HEK293T (cell line): ENCODE data around the gene CPSF7.

Experiments used
- ARNT ChIP-seq: fragments of 450-650 bp; IDR thresholded peaks from 2 replicates; pipeline ENCODE4 v1.6.1; 2017; ENCODE audit warnings: mild to moderate bottlenecking
- ELF4 ChIP-seq: fragments of 450-650 bp; IDR thresholded peaks from 2 replicates; pipeline ENCODE4 v1.6.1; 2017; ENCODE audit warnings: antibody characterized with exemption
- FOXA1 ChIP-seq: fragments of 450-650 bp; IDR thresholded peaks from 2 replicates; pipeline ENCODE4 v1.6.1; 2016; ENCODE audit warnings: mild to moderate bottlenecking
- FOXM1 ChIP-seq: fragments of 450-650 bp; IDR thresholded peaks from 2 replicates; pipeline ENCODE4 v1.6.1; 2017; ENCODE audit warnings: mild to moderate bottlenecking, borderline replicate concordance
- L3MBTL2 ChIP-seq: fragments of 450-650 bp; conservative IDR thresholded peaks from 2 replicates; pipeline ENCODE4 v1.6.1; 2016; ENCODE audit warnings: mild to moderate bottlenecking
- SP1 ChIP-seq: fragments of 450-650 bp; IDR thresholded peaks from 2 replicates; pipeline ENCODE4 v1.6.1; 2017
- SUZ12 ChIP-seq: fragments of 450-650 bp; IDR thresholded peaks from 2 replicates; pipeline ENCODE4 v1.6.1; 2016; ENCODE audit warnings: mild to moderate bottlenecking

DNA sequence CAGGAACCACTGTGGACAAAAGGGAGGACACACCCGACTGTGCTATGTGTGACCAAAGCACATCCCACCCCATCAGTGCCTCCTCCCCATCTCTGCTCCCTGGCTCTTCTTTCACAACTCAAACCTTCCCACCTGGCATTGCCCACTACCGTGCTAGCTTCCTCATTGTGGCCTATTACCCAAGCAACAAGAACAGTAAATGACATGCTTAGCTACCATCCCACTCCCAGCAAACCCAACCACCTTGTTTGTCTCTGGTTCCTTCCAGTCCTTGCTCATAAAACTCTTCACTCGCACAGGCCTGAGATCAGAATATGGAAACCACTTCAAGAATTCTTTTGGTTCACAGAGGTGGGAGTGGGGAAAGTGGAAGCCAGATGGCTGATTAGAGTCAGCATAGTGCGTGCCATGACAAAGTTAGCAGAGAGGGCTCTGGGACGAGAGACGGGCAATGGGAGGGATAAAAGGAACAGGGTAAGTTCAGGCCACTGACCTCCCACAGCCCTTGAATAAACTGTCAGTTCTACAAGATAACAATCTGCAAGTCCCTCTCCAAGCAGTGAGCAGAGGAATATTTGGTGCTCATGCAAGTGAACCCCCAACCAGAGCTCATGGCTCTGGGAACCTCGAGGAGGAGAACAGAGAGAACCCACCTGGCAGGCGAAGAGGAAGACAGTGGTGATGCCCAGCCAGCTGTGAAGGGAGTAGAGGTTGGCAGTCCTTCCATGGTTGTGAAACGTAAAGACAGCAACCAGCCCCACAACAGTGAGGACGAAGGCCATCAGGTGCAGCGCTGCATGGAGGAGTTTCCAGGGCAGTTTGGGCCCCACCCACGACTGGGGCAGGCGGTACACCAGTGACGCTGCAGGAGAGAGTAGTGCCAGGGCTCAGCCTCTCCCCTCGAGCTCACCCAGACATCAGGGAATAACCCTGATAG lies 76.4 kb downstream of the CPSF7 start:
- TF ChIP-seq SP1, result no peak
- TF ChIP-seq FOXA1, result no peak
- no peak for TF ChIP-seq SUZ12
- TF ChIP-seq ELF4, result no peak
- TF ChIP-seq FOXM1, result no peak
- no peak for TF ChIP-seq ARNT
- no peak for TF ChIP-seq L3MBTL2
